ENCODE measurements around the gene MUC22.
"Not testable (repeated sequence)": the region's sequence is repeated elsewhere in the genome, so short reads cannot be mapped to it uniquely, and the experiment has no call there.

Gene MUC22

DNA sequence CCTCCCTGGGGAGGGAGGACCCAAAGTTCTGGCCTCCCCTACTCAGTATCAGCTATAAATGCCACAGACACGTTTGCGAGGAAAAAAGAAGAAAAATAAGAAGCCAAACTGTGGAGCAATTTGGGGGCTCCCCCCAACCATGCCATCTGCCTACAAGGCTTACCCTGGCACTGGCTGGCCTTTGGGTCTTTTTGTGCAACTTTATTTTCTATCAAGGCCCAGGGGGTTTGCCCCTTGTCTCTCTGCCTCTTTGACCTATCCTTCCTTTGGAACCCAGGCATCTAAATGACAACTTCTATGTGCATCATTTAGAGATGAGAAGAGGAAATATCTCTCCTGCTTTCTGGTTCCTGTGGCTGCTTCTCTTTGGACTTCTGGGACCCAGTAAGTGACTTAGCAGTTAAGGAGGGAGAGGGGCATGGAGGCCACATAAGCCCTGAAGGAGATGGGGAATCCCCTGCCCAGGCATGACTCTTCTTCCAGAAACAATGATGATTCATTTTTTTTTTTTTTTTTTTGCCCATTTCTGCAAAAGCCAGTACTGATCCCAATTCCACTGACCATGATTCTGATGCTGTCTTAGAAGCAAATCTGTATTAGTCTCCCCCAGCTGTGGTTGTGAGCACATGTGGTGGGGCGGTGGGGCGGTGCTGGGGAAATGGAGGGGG lies at the start of gene MUC22:
MUC22 (plus strand) TSS at position 82 of the 668 bp plus-strand sequence; CDS start at position 315, 233 bp downstream.
- peak; percentile 12 for DNase-seq (ENCODE audit: low read depth)

DNA sequence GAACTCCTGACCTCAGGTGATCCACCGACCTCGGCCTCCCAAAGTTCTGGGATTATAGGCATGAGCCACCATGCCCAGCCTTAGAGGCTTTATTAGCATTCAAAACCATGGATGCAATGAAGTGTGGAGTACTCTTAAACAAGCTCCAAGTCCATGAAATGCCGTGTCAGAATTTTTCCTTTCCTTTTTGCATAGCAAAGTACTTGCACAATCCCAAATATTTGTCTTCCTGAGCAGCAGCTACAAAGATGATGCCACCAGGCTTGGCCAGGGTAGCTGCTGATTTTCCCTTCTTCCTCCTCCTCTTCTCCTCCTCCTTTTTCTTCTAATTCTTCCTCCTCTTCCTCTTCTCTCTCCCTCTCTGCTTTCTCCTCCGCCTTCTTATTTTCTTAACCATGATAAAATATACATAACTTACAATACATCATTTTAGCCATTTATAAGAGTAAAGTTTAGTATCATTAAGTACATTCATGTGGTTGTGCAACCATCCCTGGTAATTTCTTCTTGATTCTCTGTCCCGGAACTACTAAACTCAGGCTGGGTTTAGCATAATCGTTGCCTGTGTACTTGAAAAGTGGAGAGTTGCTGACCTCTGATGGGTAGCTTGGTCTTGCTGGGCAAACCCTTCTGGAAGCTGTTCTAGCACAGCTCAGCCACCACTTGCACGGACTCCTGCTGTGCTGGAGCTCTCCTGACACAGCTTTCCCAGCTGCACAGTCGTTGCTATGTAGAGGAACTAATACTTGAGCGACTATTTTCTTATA lies 49.2 kb upstream of the MUC22 start:
- no peak for DNase-seq (ENCODE audit: low read depth)

- no peak for DNase-seq (ENCODE audit: low read depth)
These were observed 47.6 kb upstream of the MUC22 start for GRCh38 chr6:30962716-30963115.

DNA sequence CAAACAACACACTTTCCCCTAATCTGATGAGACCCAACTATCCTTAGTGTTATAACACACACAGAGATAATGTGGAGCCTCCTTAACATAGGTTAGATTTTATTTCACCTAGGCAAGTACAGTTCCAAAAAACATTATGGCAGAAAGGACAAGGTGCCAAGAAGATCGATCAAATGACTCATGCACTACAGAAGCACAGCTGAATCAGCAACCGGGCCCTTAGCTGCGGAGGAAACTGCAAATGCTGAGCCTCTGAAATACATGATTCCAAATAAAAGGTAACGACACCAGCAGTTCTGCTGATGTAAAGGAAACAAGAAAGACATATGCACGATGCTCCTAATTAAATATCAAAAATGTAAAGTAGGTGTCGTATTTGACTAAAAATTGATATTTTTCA lies 46.6 kb upstream of the MUC22 start:
- no peak for DNase-seq (ENCODE audit: low read depth)

DNA sequence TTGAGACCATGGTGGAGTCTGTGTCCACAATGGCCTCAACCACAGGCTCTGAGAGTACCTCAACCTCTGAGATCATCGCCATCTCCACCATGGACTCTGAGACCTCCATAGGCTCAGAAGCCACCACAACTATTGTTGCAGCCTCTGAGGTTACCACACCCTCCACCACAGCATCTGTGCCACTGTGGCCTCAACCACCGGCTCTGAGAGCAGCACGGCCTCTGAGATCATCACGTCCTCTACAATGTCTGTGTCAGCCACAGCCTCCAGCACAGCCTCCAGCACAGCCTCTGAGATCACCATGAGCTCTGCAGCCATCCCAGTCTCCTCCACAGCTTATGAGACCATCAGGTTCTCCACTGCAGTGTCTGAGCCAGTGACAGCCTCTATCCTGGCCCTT lies 46.2 kb upstream of the MUC22 start:
- DNase-seq (ENCODE audit: low read depth), result no peak

DNA sequence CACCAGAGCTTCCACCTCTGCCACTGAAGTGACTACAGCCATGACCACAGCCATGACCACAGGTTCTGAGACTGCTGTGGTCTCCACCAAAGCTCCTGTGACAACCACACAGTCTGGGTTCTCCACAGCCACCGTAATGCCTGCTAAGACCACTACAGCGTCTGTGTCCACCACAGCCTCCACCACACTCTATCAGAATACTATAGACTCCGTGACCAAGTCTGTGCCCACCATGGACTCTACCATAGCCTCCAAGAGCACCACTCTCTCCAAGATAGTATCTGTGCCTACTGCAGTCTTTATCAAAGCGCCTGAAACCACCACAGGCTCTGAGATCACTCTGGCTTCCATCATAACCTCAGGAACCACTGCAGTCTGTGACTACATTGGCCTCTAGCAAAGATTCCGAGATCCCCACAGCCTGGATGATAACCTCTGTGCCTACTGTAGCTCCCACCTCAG lies 45.1 kb upstream of the MUC22 start:
- DNase-seq (ENCODE audit: low read depth), result no peak

GRCh38 chr6:30966154-30966553 lies 44.1 kb upstream of the MUC22 start:
- no peak for DNase-seq (ENCODE audit: low read depth)

- DNase-seq (ENCODE audit: low read depth), result not testable (repeated sequence)
These were observed 41.1 kb upstream of the MUC22 start for GRCh38 chr6:30969171-30969570.

DNA sequence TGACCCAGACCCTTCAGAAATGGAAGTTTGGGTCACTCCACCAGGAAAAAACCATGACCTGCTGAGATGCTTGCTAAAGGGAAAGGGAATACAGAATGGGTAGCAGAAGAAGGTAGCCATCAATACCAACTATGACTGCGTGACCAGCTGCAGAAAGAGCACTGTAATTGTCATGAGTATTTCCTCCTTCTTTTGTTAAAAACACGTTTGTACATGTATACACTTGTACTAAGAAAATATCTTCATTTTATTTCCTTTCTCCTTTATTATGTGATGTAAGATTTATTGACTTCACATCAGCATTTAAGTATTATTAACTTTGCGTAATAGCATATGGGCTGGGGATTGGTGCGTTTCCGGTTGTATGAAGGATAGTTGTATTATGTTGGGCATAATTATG lies 39.3 kb upstream of the MUC22 start:
- DNase-seq (ENCODE audit: low read depth), result no peak

DNA sequence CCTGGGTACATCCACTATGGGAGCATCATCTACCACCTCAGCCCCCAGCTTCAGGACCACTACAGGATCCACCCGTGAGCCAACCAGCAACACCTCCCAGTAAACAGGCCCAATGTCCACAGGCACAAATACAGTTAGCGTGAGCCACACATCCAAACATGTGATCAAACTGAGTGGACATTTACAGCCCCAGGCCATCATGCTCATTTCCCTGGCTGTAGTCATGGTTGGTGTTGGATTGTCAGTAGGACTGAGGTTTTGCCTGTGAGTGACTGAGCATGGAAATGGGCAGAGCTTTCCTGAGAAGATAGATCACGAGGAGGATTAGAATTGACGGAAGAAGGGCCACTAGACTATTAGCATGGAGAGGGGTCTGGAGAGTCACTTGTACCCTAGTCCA lies 37.5 kb upstream of the MUC22 start:
- DNase-seq (ENCODE audit: low read depth), result no peak

GRCh38 chr6:30974490-30975252 lies 35.6 kb upstream of the MUC22 start:
- no peak for DNase-seq (ENCODE audit: low read depth)

GRCh38 chr6:30979141-30979540 lies 31.1 kb upstream of the MUC22 start:
- no peak for DNase-seq (ENCODE audit: low read depth)

GRCh38 chr6:30979690-30980089 lies 30.6 kb upstream of the MUC22 start:
- no peak for DNase-seq (ENCODE audit: low read depth)

DNA sequence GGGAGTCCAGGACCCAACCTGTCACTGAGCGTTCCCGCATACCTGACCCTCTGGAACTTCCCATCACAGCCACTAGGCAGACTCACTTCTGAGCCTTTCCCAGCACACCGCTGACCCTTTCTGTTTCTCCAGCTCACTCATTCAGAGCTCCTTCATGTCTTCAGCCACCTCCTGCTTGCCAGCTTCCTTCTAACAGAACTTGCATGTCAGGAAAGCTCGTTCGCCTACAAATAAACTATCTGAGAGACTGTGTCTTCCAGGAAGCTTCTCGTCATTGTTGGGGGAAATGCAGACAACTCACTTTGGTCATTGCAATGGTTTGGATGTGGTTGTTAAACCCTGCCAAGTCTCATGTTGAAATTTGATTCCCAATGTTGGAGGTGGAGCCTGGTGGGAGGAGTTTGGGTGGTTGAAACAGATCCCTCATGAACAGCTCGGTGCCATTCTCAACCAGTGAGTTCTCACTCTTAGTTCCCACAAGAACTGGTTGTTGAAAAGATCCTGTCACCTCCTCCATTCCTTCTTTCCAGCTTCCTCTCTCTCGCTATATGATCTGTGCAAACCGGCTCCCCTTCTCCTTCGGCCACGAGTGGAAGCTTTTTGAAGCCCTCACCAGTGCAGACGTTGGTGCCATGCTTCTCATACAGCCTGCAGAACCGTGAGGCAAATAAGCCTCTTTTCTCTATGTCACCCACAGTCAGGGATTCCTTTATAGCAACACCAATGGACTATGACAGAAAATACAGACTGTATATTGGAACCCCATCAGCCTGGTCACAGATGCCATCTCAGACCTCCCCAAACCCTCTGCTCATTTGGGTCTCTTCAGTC lies 28.1 kb upstream of the MUC22 start:
- no peak for DNase-seq (ENCODE audit: low read depth)

- no peak for DNase-seq (ENCODE audit: low read depth)
These were observed 26.8 kb upstream of the MUC22 start, which contains the start of gene MUC21 for GRCh38 chr6:30983439-30983838. MUC21 (plus strand) TSS chr6:30983718; CDS start chr6:30983959, 241 bp downstream.

DNA sequence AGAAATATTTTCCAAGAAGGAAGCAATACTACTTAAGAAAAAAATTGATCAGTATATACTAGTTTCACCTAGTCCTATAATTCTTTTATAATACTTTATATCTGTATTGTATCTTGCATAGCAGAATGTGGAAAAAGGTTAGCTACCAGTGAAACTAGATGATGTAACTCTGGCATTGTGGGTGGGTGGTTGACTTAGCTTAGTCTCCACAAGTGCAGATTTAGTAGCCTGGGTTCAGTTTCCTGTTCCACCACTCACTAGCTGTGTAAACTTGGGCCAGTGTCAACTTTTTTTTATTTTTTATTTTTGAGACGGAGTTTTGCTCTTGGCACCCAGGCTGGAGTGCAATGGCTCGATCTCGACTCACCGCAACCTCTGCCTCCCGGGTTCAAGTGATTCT lies 24.8 kb upstream of the MUC22 start:
- no peak for DNase-seq (ENCODE audit: low read depth)

DNA sequence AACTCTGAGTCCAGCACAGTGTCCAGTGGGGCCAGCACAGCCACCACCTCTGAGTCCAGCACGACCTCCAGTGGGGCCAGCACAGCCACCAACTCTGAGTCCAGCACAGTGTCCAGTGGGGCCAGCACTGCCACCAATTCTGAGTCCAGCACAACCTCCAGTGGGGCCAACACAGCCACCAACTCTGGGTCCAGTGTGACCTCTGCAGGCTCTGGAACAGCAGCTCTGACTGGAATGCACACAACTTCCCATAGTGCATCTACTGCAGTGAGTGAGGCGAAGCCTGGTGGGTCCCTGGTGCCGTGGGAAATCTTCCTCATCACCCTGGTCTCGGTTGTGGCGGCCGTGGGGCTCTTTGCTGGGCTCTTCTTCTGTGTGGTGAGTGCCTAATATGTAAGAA lies 23.0 kb upstream of the MUC22 start:
- no peak for DNase-seq (ENCODE audit: low read depth)

DNA sequence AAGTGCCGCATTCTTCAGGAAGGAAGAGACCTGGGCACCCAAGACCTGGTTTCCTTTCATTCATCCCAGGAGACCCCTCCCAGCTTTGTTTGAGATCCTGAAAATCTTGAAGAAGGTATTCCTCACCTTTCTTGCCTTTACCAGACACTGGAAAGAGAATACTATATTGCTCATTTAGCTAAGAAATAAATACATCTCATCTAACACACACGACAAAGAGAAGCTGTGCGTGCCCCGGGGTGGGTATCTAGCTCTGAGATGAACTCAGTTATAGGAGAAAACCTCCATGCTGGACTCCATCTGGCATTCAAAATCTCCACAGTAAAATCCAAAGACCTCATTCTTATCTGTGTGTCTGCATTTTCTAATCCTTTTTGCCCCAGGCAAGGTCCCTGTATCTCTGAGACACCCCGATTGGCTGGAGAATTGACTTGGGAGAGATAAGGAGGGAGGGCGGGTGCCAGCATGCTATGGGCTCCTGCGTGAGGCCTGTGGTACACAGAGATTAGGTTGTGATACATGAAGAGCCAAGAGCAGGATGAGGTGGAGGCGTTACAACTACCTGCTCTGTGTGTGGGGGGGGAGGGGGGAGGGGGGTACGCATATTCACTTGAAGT lies 22.0 kb upstream of the MUC22 start:
- DNase-seq (ENCODE audit: low read depth), result no peak

DNA sequence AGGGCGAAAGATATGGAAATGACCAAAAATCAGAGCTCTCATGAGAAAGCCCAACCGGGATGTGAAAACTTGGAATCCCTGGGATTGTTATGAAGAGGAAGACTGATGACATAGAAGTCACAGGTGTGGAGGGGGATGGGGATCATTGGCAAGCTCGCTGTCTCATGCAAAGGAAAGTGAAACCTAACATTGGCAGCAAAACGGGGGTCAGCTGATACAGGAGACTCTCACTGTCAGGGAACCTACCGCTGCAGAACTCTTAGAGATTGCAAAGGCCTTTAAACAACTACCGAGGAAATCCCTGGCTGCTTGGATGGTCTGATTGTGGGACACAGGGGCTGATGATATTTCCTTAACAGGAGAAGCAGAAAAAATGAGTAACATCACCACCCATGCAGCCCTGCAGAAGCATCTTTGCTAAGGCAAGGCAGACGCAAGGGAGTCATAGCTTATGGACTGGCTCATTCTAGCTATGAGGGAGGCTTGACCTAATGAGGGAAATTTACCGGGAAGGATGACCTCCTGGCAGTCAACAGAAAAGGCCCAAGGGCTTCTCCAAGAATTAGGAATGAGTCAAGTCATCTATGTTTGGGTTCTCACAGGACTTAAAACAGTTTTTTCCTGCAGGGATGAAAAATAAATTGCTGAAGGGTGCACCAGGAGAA lies 19.7 kb upstream of the MUC22 start:
- DNase-seq (ENCODE audit: low read depth), result no peak

- no peak for DNase-seq (ENCODE audit: low read depth)
These were observed 18.4 kb upstream of the MUC22 start for GRCh38 chr6:30991891-30992290.

GRCh38 chr6:30997301-30997700 lies 13.0 kb upstream of the MUC22 start:
- no peak for DNase-seq (ENCODE audit: low read depth)

All from activated T-cell treated with anti-CD3 and anti-CD28 coated beads for 24 hours (primary cell).